KOPT-K1 (cell line): Measurements from ENCODE around the gene SV2B.
"Not testable (repeated sequence)": the region's sequence is repeated elsewhere in the genome, so short reads cannot be mapped to it uniquely, and the experiment has no call there.

Experiments used
- H3K27ac ChIP-seq: fragments of 200-600 bp; sonication (generic); 2 replicates; pipeline ENCODE4 v1.5.1; 2016; ENCODE audit warnings: antibody characterized with exemption, mild to moderate bottlenecking, low read depth, low read length; ENCODE audit not compliant: poor library complexity, severe bottlenecking
- H3K36me3 ChIP-seq: fragments of 200-600 bp; sonication (generic); 2 replicates; pipeline ENCODE4 v1.5.1; 2017; ENCODE audit warnings: antibody characterized with exemption, mild to moderate bottlenecking, low read length, moderate library complexity; ENCODE audit not compliant: insufficient read depth
- H3K9me3 ChIP-seq: fragments of 200-600 bp; sonication (generic); 2 replicates; pipeline ENCODE4 v1.5.1; 2017; ENCODE audit warnings: antibody characterized with exemption, low read length, mild to moderate bottlenecking; ENCODE audit not compliant: insufficient read depth, poor library complexity, severe bottlenecking

Gene SV2B

GRCh38 chr15:91320101-91320500, 220.0 kb downstream of the SV2B start:
- H3K36me3 ChIP-seq: no peaks in the 10 kb centered on the region

GRCh38 chr15:91329914-91330313, 229.9 kb downstream of the SV2B start:
- H3K9me3 ChIP-seq: peaks cover 9% of the 10 kb centered on the region
- no peak overlapping the region for H3K27ac ChIP-seq
- no peaks in the 10 kb centered on the region for H3K36me3 ChIP-seq

More at GRCh38 chr15:91320101-91320500, 220.0 kb downstream of the SV2B start:
- H3K27ac ChIP-seq: peak overlapping the region; percentile 81
- peaks cover 7% of the 10 kb centered on the region for H3K9me3 ChIP-seq

DNA sequence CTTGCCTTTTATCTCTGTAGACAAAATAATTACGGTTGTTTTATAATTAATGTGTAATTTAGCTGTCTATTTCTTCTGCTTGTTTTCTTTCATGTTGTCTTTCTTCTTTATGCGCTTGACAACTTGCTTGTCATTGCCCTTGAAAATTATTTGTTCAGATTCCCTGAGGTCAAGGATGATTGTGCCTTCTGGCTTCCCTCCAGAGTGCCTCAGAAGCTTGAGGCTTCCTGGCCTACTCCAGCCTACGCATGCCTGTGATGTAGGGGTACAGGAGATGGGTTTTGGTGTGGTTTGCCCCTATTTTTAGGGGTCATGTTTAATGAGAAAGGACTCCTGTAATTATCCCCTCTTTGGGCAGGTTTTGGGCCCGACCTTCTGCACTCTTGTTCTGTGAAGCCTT, 231.5 kb downstream of the SV2B start:
- Histone ChIP-seq H3K27ac (no peak overlapping the region), H3K9me3 (peaks cover 9% of the 10 kb centered on the region), H3K36me3 (no peaks in the 10 kb centered on the region)

DNA sequence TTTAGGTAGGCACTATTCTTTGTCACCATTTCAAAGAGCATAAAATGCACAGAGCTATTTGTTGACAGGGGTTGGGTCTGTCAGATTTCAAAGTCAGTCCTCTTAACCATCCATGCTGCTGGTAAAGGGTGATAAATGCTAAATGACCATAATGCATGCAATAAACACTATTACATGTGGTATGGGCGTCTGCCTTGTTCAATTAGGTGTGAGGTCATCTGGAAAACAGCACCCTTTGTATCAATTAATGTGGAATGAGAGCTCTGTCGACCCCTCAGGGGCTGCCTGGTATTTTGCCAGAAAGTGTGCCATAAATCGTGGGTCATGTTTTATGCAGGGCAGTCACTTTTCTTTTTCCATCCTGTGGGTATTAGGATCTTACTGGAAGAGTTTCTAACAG, 235.6 kb downstream of the SV2B start:
- Histone ChIP-seq H3K9me3 (no peaks in the 10 kb centered on the region), H3K36me3 (no peaks in the 10 kb centered on the region), H3K27ac (no peak overlapping the region)

GRCh38 chr15:91336687-91337086, 236.6 kb downstream of the SV2B start:
- Histone ChIP-seq H3K36me3 (no peaks in the 10 kb centered on the region), H3K9me3 (no peaks in the 10 kb centered on the region), H3K27ac (peak overlapping the region; percentile 45)

DNA sequence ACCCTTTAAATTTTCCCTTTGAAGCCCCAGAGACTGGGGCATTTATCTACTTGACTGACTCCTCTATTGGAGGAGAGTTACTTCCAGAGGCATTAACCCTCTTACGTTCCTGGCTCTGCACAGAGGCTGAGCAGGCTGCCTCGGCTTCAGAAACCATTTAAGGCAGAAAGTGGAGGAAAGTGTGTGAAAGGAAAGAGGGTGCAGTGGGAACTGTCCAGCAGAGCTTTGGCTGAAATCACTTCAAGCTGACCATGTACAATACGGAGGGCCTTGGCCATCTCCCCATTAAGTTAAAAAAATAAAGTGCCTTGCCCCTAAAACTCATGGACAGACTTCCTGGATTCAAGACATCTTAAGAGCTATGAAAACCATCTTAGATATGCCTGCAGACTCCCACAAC, 238.7 kb downstream of the SV2B start:
- Histone ChIP-seq H3K9me3 (no peaks in the 10 kb centered on the region), H3K27ac (no peak overlapping the region), H3K36me3 (no peaks in the 10 kb centered on the region)

DNA sequence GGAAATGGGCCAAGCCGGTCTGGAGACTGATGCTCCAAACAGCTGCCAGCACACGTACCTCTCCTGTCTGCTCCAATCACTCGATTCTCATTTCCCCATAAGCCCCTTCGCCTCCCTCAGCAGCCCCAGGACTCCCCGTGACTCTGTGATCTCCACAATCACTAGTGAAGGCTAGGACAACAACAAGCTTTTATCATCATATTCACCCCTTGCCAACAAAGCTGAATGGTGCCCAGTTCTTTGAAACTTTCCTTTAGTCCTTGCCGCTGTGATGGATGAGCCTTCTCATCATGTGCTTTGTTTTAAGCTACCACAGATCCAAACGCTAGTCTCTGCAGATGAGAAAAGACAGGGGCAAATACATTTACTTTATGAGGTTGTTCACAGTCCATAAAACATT, 242.0 kb downstream of the SV2B start:
- H3K27ac ChIP-seq: no peak overlapping the region
- no peaks in the 10 kb centered on the region for H3K36me3 ChIP-seq
- H3K9me3 ChIP-seq: no peaks in the 10 kb centered on the region

- not testable (repeated sequence) for H3K36me3 ChIP-seq, H3K27ac ChIP-seq, H3K9me3 ChIP-seq
Measured at GRCh38 chr15:91344912-91345311, 244.9 kb downstream of the SV2B start.

DNA sequence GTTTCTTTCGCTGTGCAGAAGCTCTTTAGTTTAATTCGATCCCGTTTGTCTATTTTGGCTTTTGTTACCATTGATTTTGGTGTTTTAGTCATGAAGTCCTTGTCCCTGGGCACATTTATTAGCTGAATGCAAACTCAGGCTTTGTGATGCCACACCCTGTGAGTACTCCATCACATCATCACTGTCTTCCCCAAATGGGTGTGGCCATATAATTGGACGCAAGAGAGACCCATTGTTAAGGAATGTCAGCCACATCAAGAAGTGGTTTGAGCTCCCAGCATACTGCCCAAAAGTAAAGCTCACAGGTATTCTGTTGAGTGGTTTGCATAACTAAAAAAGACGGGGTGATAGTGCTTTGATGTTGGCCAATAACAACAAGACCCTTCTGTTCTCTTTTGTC, 245.7 kb downstream of the SV2B start:
- Histone ChIP-seq H3K9me3 (no peaks in the 10 kb centered on the region), H3K36me3 (no peaks in the 10 kb centered on the region), H3K27ac (no peak overlapping the region)

DNA sequence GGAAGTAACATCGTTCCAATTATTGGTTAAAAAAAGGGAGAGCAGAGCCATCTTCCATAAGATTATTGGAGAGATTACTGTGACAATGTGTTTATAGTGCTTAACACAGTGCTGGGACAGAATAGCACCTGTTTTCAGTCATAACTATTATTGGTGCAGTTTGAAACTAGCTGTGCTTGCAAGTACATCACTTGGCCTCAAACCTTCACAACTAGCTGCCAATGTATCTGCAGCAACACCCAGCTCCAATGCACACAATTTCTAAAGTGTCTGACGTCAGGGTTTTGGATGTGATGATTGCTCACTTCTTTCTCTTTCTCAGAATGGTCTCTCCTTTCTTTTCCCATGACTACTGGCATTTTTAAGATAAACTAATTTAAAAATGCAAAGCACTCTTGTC, 246.2 kb downstream of the SV2B start:
- H3K9me3 ChIP-seq: no peaks in the 10 kb centered on the region
- no peak overlapping the region for H3K27ac ChIP-seq
- no peaks in the 10 kb centered on the region for H3K36me3 ChIP-seq

DNA sequence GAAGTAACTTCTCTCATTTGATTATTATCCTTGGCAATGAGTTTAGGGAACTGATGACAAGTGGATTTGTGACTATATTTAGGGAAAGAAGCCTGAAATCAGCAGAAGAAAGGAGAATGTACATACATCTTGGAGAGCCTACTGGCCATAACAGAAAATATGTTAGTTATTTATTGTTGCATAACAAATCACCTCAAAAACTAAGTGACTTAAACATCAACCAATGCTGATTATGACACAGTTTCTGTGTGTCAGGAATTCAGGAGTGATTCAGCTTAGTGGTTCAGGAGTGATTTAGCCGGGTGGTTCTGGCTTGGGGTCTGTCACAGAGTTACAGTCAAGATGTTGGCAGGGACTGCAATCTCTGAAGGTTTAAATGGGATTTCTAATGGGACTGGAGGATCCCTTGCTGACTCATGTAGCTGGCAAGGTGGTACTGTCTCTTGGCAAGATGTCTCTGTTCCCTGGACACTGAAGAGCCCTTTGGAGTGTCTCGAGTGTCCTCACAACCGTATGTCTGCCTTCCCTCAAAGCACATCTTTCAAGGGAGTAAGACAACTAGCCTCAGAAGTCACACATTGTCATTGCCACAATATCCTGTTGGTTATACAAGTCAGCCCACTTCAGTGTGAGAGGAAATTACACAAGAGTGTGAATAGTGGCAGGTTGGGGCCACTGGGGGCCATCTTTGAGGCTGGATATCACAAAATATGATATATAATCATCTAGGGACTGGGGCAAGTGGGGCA, 248.9 kb downstream of the SV2B start:
- no peaks in the 10 kb centered on the region for H3K9me3 ChIP-seq
- H3K27ac ChIP-seq: peak overlapping the region; percentile 45
- H3K36me3 ChIP-seq: no peaks in the 10 kb centered on the region
